ENCODE results near the gene MACROD1. TPM values are rescaled to one million over a fixed set of nuclear protein-coding genes. Genes with fewer than 3 reads are reported as not detected.

The MACROD1 gene
- polyA plus RNA-seq, 2 donors: 25.6 to 75.6 TPM

GRCh38 chr11:64146036-64146955 is 19.6 kb downstream of the MACROD1 start:
- Histone ChIP-seq H3K4me3 (ENCODE audit: low read depth in 1 of 2, low read length in 2 of 2) (no peak overlapping the region), H3K4me1 (ENCODE audit: control insufficient read depth in 2 of 2, insufficient read depth in 2 of 2, low read length in 1 of 2) (no peaks in the 10 kb centered on the region), H3K9me3 (ENCODE audit: control insufficient read depth in 2 of 2, insufficient read depth in 1 of 2, low read depth in 1 of 2, low read length in 1 of 2) (no peaks in the 10 kb centered on the region), H3K27me3 (ENCODE audit: control insufficient read depth in 1 of 2, insufficient read depth in 2 of 2, low read length in 2 of 2) (no peaks in the 10 kb centered on the region), H3K36me3 (ENCODE audit: control insufficient read depth in 2 of 2, insufficient read depth in 2 of 2, low read length in 1 of 2) (peaks cover 0 to 2% of the 10 kb centered on the region in 2 donors), H3K27ac (ENCODE audit: low read depth in 2 of 2, low read length in 1 of 2) (no peak overlapping the region)
- WGBS, 2 donors: 77 to 79% methylated on average over 22 of the region's 22 CpGs

DNA sequence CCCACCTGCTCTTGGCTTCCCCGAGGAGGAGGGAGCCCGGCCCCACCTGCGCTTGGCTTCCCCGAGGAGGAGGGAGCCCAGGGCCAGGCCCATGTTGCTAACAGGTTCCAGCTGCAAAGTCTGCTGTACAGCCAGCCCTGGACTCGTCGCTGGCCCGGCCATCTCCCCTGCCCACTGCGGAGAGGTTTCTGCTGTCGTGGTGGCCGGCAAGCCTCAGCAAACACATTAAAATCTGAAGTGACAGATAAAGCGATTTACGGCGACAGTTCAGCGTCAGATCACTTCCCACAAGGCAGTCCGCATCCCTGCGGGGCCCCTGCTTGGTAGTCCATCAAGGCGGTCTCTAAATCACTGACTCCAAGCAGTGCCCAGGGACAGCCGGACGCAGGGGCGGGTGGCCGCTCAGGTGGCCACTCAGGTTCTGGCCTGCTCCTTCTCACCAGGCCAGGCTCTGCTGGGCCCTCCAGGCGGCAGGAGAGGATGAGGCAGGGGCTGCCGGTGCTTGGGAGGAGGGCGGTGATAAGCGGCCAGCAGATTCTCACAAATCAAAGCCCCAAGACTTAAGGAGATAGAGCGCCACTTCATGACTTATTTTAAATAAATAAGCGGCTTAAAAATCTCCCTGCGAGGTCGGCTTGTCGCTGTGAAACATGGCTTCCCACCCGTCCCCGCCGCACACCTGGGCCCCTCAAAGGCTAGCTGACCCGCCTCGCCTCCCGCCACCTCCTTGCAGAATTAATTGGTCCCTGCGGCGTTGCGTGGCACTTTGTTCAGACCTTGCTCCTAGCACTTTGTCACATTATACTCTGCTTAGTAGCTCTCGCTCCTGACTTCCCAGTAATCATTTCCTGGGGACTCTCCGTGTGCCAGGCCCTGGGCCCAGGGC is 21.1 kb downstream of the MACROD1 start:
- H3K27ac ChIP-seq (ENCODE audit: low read depth in 2 of 2, low read length in 1 of 2): no peak overlapping the region
- H3K27me3 ChIP-seq (ENCODE audit: control insufficient read depth in 1 of 2, insufficient read depth in 2 of 2, low read length in 2 of 2): no peaks in the 10 kb centered on the region
- H3K4me1 ChIP-seq (ENCODE audit: control insufficient read depth in 2 of 2, insufficient read depth in 2 of 2, low read length in 1 of 2): no peaks in the 10 kb centered on the region
- WGBS, 2 donors: 93 to 94% methylated on average over 41 of the region's 41 CpGs
- H3K36me3 ChIP-seq (ENCODE audit: control insufficient read depth in 2 of 2, insufficient read depth in 2 of 2, low read length in 1 of 2): peaks cover 0 to 2% of the 10 kb centered on the region in 2 donors
- no peak overlapping the region for H3K4me3 ChIP-seq (ENCODE audit: low read depth in 1 of 2, low read length in 2 of 2)
- H3K9me3 ChIP-seq (ENCODE audit: control insufficient read depth in 2 of 2, insufficient read depth in 1 of 2, low read depth in 1 of 2, low read length in 1 of 2): no peaks in the 10 kb centered on the region

- Histone ChIP-seq H3K27ac (ENCODE audit: low read depth in 2 of 2, low read length in 1 of 2) (no peak overlapping the region), H3K36me3 (ENCODE audit: control insufficient read depth in 2 of 2, insufficient read depth in 2 of 2, low read length in 1 of 2) (no peaks in the 10 kb centered on the region), H3K4me1 (ENCODE audit: control insufficient read depth in 2 of 2, insufficient read depth in 2 of 2, low read length in 1 of 2) (no peaks in the 10 kb centered on the region), H3K4me3 (ENCODE audit: low read depth in 1 of 2, low read length in 2 of 2) (no peak overlapping the region), H3K27me3 (ENCODE audit: control insufficient read depth in 1 of 2, insufficient read depth in 2 of 2, low read length in 2 of 2) (no peaks in the 10 kb centered on the region), H3K9me3 (ENCODE audit: control insufficient read depth in 2 of 2, insufficient read depth in 1 of 2, low read depth in 1 of 2, low read length in 1 of 2) (no peaks in the 10 kb centered on the region)
- whole genome bisulfite sequencing, 2 donors: 70 to 73% methylated on average over 21 of the region's 21 CpGs
Observed at GRCh38 chr11:64141081-64141783, 24.7 kb downstream of the MACROD1 start.

GRCh38 chr11:64140082-64140481 is 25.8 kb downstream of the MACROD1 start:
- H3K36me3 ChIP-seq (ENCODE audit: control insufficient read depth in 2 of 2, insufficient read depth in 2 of 2, low read length in 1 of 2): no peaks in the 10 kb centered on the region
- H3K4me3 ChIP-seq (ENCODE audit: low read depth in 1 of 2, low read length in 2 of 2): no peak overlapping the region
- no peaks in the 10 kb centered on the region for H3K27me3 ChIP-seq (ENCODE audit: control insufficient read depth in 1 of 2, insufficient read depth in 2 of 2, low read length in 2 of 2)
- no peaks in the 10 kb centered on the region for H3K4me1 ChIP-seq (ENCODE audit: control insufficient read depth in 2 of 2, insufficient read depth in 2 of 2, low read length in 1 of 2)
- 88 to 92% methylated on average over 8 of the region's 8 CpGs for WGBS, 2 donors
- H3K27ac ChIP-seq (ENCODE audit: low read depth in 2 of 2, low read length in 1 of 2): no peak overlapping the region
- no peaks in the 10 kb centered on the region for H3K9me3 ChIP-seq (ENCODE audit: control insufficient read depth in 2 of 2, insufficient read depth in 1 of 2, low read depth in 1 of 2, low read length in 1 of 2)

GRCh38 chr11:64139049-64139448 is 26.9 kb downstream of the MACROD1 start:
- H3K27ac ChIP-seq (ENCODE audit: low read depth in 2 of 2, low read length in 1 of 2): no peak overlapping the region
- WGBS, 2 donors: 86 to 89% methylated on average over 15 of the region's 15 CpGs
- no peaks in the 10 kb centered on the region for H3K27me3 ChIP-seq (ENCODE audit: control insufficient read depth in 1 of 2, insufficient read depth in 2 of 2, low read length in 2 of 2)
- H3K36me3 ChIP-seq (ENCODE audit: control insufficient read depth in 2 of 2, insufficient read depth in 2 of 2, low read length in 1 of 2): no peaks in the 10 kb centered on the region
- H3K4me1 ChIP-seq (ENCODE audit: control insufficient read depth in 2 of 2, insufficient read depth in 2 of 2, low read length in 1 of 2): no peaks in the 10 kb centered on the region
- H3K4me3 ChIP-seq (ENCODE audit: low read depth in 1 of 2, low read length in 2 of 2): no peak overlapping the region
- H3K9me3 ChIP-seq (ENCODE audit: control insufficient read depth in 2 of 2, insufficient read depth in 1 of 2, low read depth in 1 of 2, low read length in 1 of 2): no peaks in the 10 kb centered on the region

GRCh38 chr11:64138398-64138797 is 27.5 kb downstream of the MACROD1 start:
- Histone ChIP-seq H3K27me3 (ENCODE audit: control insufficient read depth in 1 of 2, insufficient read depth in 2 of 2, low read length in 2 of 2) (no peaks in the 10 kb centered on the region), H3K27ac (ENCODE audit: low read depth in 2 of 2, low read length in 1 of 2) (no peak overlapping the region), H3K4me3 (ENCODE audit: low read depth in 1 of 2, low read length in 2 of 2) (no peak overlapping the region), H3K9me3 (ENCODE audit: control insufficient read depth in 2 of 2, insufficient read depth in 1 of 2, low read depth in 1 of 2, low read length in 1 of 2) (no peaks in the 10 kb centered on the region), H3K36me3 (ENCODE audit: control insufficient read depth in 2 of 2, insufficient read depth in 2 of 2, low read length in 1 of 2) (no peaks in the 10 kb centered on the region), H3K4me1 (ENCODE audit: control insufficient read depth in 2 of 2, insufficient read depth in 2 of 2, low read length in 1 of 2) (no peaks in the 10 kb centered on the region)
- 79 to 82% methylated on average over 16 of the region's 16 CpGs for WGBS, 2 donors

DNA sequence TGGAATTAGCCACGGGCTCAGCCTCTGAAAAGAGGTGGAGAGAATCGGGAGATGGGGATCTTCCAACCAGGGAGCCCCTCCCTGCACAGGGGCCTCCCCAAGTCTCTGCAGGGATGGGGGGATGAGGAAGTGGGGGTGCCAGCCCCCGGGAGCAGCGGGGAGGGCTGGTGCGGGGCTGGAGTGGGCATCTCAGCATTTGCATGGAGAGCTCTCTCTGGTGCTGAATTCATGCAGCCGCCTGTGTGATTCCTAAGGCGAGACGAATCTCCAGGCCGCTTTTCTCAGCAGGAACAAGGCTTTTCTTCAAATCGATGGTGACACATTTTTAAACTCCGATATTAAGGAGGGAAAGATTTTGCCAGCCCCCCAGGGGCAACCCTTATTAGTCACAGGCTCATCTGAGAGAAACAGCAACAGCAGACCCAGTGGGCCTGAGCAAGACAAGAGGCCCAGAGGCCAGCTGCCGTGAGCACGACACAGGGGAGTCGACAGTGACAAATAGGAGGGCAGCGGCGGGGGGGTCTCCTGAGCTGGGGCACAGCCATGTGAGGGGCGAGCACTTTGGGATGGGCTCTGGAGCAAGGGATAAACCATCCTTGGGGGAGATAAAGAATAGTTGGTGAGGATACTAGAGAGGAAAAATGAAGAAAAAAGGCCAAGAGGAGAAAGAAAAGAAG is 29.0 kb downstream of the MACROD1 start:
- no peaks in the 10 kb centered on the region for H3K27me3 ChIP-seq (ENCODE audit: control insufficient read depth in 1 of 2, insufficient read depth in 2 of 2, low read length in 2 of 2)
- H3K9me3 ChIP-seq (ENCODE audit: control insufficient read depth in 2 of 2, insufficient read depth in 1 of 2, low read depth in 1 of 2, low read length in 1 of 2): no peaks in the 10 kb centered on the region
- H3K4me3 ChIP-seq (ENCODE audit: low read depth in 1 of 2, low read length in 2 of 2): no peak overlapping the region
- H3K27ac ChIP-seq (ENCODE audit: low read depth in 2 of 2, low read length in 1 of 2): no peak overlapping the region
- no peaks in the 10 kb centered on the region for H3K36me3 ChIP-seq (ENCODE audit: control insufficient read depth in 2 of 2, insufficient read depth in 2 of 2, low read length in 1 of 2)
- WGBS, 2 donors: 80 to 85% methylated on average over 17 of the region's 17 CpGs
- no peaks in the 10 kb centered on the region for H3K4me1 ChIP-seq (ENCODE audit: control insufficient read depth in 2 of 2, insufficient read depth in 2 of 2, low read length in 1 of 2)

- Histone ChIP-seq H3K36me3 (ENCODE audit: control insufficient read depth in 2 of 2, insufficient read depth in 2 of 2, low read length in 1 of 2) (no peaks in the 10 kb centered on the region), H3K4me1 (ENCODE audit: control insufficient read depth in 2 of 2, insufficient read depth in 2 of 2, low read length in 1 of 2) (no peaks in the 10 kb centered on the region), H3K9me3 (ENCODE audit: control insufficient read depth in 2 of 2, insufficient read depth in 1 of 2, low read depth in 1 of 2, low read length in 1 of 2) (no peaks in the 10 kb centered on the region), H3K27ac (ENCODE audit: low read depth in 2 of 2, low read length in 1 of 2) (no peak overlapping the region), H3K4me3 (ENCODE audit: low read depth in 1 of 2, low read length in 2 of 2) (no peak overlapping the region), H3K27me3 (ENCODE audit: control insufficient read depth in 1 of 2, insufficient read depth in 2 of 2, low read length in 2 of 2) (no peaks in the 10 kb centered on the region)
- WGBS, 2 donors: 94 to 97% methylated on average over 17 of the region's 17 CpGs
Observed at GRCh38 chr11:64135711-64136110, 30.2 kb downstream of the MACROD1 start.

- H3K27me3 ChIP-seq (ENCODE audit: control insufficient read depth in 1 of 2, insufficient read depth in 2 of 2, low read length in 2 of 2): no peaks in the 10 kb centered on the region
- no peak overlapping the region for H3K27ac ChIP-seq (ENCODE audit: low read depth in 2 of 2, low read length in 1 of 2)
- H3K4me1 ChIP-seq (ENCODE audit: control insufficient read depth in 2 of 2, insufficient read depth in 2 of 2, low read length in 1 of 2): no peaks in the 10 kb centered on the region
- 74 to 83% methylated on average over 8 of the region's 8 CpGs for WGBS, 2 donors
- H3K9me3 ChIP-seq (ENCODE audit: control insufficient read depth in 2 of 2, insufficient read depth in 1 of 2, low read depth in 1 of 2, low read length in 1 of 2): no peaks in the 10 kb centered on the region
- H3K36me3 ChIP-seq (ENCODE audit: control insufficient read depth in 2 of 2, insufficient read depth in 2 of 2, low read length in 1 of 2): no peaks in the 10 kb centered on the region
- no peak overlapping the region for H3K4me3 ChIP-seq (ENCODE audit: low read depth in 1 of 2, low read length in 2 of 2)
Observed at GRCh38 chr11:64134963-64135362, 30.9 kb downstream of the MACROD1 start.
